Spleen (tissue), 11 donors: ENCODE results near the gene TMEM236. TPM values are rescaled to one million over a fixed set of nuclear protein-coding genes. Genes with fewer than 3 reads are reported as not detected.
A peak's percentile ranks its signal among the peaks of the same experiment; 100 is the strongest.

Experiments
- DNase-seq: peaks from one replicate; pipeline ENCODE4 v3.0.0-alpha.2; 2020
- H3K27ac ChIP-seq, 8 donors: fragments of 200-600 bp; sonication (generic) in 7 of 8; 1 replicate in 4 of 8; 2 replicates in 4 of 8; pipeline versions ENCODE4 v1.5.0 to v1.8.0; 2016 to 2021; ENCODE audit warnings: inconsistent platforms in 4 of 8, mild to moderate bottlenecking in 4 of 8, moderate library complexity in 1 of 8
- H3K27me3 ChIP-seq, 7 donors: fragments of 200-600 bp; sonication (generic) in 6 of 7; replicated peaks in 1 of 7; 1 replicate in 4 of 7; 2 replicates in 3 of 7; pipeline versions ENCODE4 v1.5.0 to v1.8.0; 2016 to 2021; ENCODE audit warnings: inconsistent platforms in 3 of 7, mild to moderate bottlenecking in 1 of 7
- H3K36me3 ChIP-seq, 6 donors: fragments of 200-600 bp; sonication (generic) in 5 of 6; 1 replicate in 4 of 6; 2 replicates in 2 of 6; pipeline versions ENCODE4 v1.5.0 to v1.8.0; 2016 to 2021; ENCODE audit warnings: inconsistent platforms in 2 of 6
- H3K4me1 ChIP-seq, 6 donors: fragments of 200-600 bp; sonication (generic) in 5 of 6; 1 replicate in 3 of 6; 2 replicates in 3 of 6; pipeline versions ENCODE4 v1.5.0 to v1.8.0; 2016 to 2021; ENCODE audit warnings: inconsistent platforms in 3 of 6
- H3K4me3 ChIP-seq, 8 donors: fragments of 200-600 bp; sonication (generic) in 7 of 8; 1 replicate in 4 of 8; 2 replicates in 4 of 8; pipeline versions ENCODE4 v1.5.0 to v1.8.0; 2016 to 2021; ENCODE audit warnings: inconsistent platforms in 4 of 8, mild to moderate bottlenecking in 4 of 8, moderate library complexity in 2 of 8
- H3K9me3 ChIP-seq, 8 donors: fragments of 200-600 bp; sonication (generic) in 7 of 8; 1 replicate in 4 of 8; 2 replicates in 4 of 8; pipeline versions ENCODE4 v1.5.0 to v1.8.0; 2016 to 2021; ENCODE audit warnings: inconsistent platforms in 4 of 8
- CTCF ChIP-seq, 11 experiments: fragments of 200-600 bp in 7 of 11; fragments of 450-650 bp in 4 of 11; sonication (generic) in 4 of 11; IDR thresholded peaks in 8 of 11; conservative IDR thresholded peaks in 3 of 11; 1 replicate in 7 of 11; 2 replicates in 4 of 11; pipeline versions ENCODE4 v1.4.0 to v1.8.0; 2016 to 2021; ENCODE audit warnings: antibody characterized with exemption in 11 of 11, inconsistent platforms in 4 of 11, mild to moderate bottlenecking in 1 of 11
- POLR2A ChIP-seq, 3 donors: fragments of 450-650 bp; IDR thresholded peaks; one replicate each; pipeline ENCODE4 v1.5.1; 2017; ENCODE audit warnings: antibody characterized with exemption in 3 of 3, mild to moderate bottlenecking in 1 of 3
- POLR2AphosphoS5 ChIP-seq, 3 donors: sonication (generic); formaldehyde crosslinking; IDR thresholded peaks; one replicate each; pipeline ENCODE4 v1.5.1; 2017; ENCODE audit warnings: antibody characterized with exemption in 3 of 3
- WGBS, 5 donors: extraction: QIAGEN DNeasy Blood & Tissue Kit in 3 of 5; methylation state at CpG; one replicate each; pipeline versions ENCODE4 v1.1.5 to v1.1.7; 2013 to 2018; 5-methylcytosine and 5-hydroxymethylcytosine counted together
- intact Hi-C: fragments of 100-400 bp; cut with DNase I; formaldehyde crosslinking; loops from one replicate; pipeline ENCODE4 v1.15.0; 2023; ENCODE audit warnings: low total_unique reads
- polyA plus RNA-seq, 3 donors: library from polyadenylated mRNA; stranded (reverse); fragments of 200-250 nt; gene quantifications; one replicate each; pipeline ENCODE4 v1.2.1, GENCODE V29; 2013
- total RNA-seq, 7 donors: library from RNA; depleted of rRNA in 3 of 7; stranded (reverse); fragments of >200 nt in 3 of 7; fragmentation: NEBNext Ultra II Directional in 4 of 7; extraction: Animal tissue kit (Norgen Biotek cat#: 25700) in 4 of 7; gene quantifications; one replicate each; pipeline versions ENCODE4 v1.1.0 to v1.2.1, GENCODE V29; 2016 to 2021
- donor health status: healthy with polysubstance abuse.
- donor health status: DM: no; HTN: no; CAD: no; lungs with moderate emphysema.
- donor health status: DM: no; HTN: no; CAD: no.
- donor health status: Bipolar disorder and iron deficiency.
- donor health status: healthy.
- donor health status: DM: no; HTN: no; CAD: no.
- donor health status: DM: yes; HTN: yes; CAD: no.

Gene TMEM236
- total and polyA plus RNA-seq, 10 donors, result 0.09 to 1.9 (median 0.62) TPM

DNA sequence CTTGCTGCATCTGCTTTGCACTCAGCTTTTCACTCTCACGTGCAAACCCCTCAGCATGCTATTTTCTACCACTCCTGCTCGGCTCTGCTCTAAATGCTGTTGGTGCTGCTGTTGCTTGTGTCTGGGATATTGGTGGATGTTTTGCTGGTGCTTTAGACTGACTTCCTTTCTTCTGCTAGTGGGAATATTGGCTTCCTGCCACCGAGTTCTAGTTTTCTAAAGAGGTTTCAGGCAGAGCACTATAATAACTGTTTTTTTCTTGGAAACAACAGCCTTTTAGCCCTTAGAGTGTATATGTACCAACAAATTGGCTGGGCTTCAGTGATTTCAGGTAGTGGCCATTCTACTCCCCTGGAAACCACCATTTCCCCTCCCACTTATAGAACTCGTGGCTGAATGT is 27.8 kb downstream of the TMEM236 start:
- TF ChIP-seq POLR2A (IDR thresholded peaks at IDR 0.05) (no peak), POLR2AphosphoS5 (IDR thresholded peaks at IDR 0.05) (no peak), CTCF (IDR thresholded peaks at IDR 0.05 in 8 of 11, conservative IDR thresholded peaks at IDR 0.05 in 3 of 11) (no peak)
- intact Hi-C loops, result no loop called here
- no peak overlapping the region for H3K27ac ChIP-seq
- no peak for DNase-seq
- peaks cover 0 to 31% (median 17%) of the 10 kb centered on the region in 6 donors for H3K4me1 ChIP-seq
- no peaks in the 10 kb centered on the region for H3K36me3 ChIP-seq
- no peaks in the 10 kb centered on the region for H3K9me3 ChIP-seq
- H3K4me3 ChIP-seq, result no peak overlapping the region
- H3K27me3 ChIP-seq, result no peaks in the 10 kb centered on the region
- WGBS, 5 donors, result 12 to 22% (median 15%) methylated on average over 4 of the region's 4 CpGs

GRCh38 chr10:17780727-17781126 is 28.7 kb downstream of the TMEM236 start:
- WGBS, 5 donors, result 85 to 94% (median 89%) methylated on average over 4 of the region's 4 CpGs
- H3K36me3 ChIP-seq, result no peaks in the 10 kb centered on the region
- H3K9me3 ChIP-seq, result no peaks in the 10 kb centered on the region
- no peak overlapping the region for H3K27ac ChIP-seq
- no peak for TF ChIP-seq POLR2AphosphoS5 (IDR thresholded peaks at IDR 0.05)
- no peak for TF ChIP-seq POLR2A (IDR thresholded peaks at IDR 0.05)
- TF ChIP-seq CTCF (IDR thresholded peaks at IDR 0.05 in 8 of 11, conservative IDR thresholded peaks at IDR 0.05 in 3 of 11), result no peak
- DNase-seq, result no peak
- intact Hi-C loops, result no loop called here
- no peaks in the 10 kb centered on the region for H3K27me3 ChIP-seq
- no peak overlapping the region for H3K4me3 ChIP-seq
- H3K4me1 ChIP-seq, result peaks cover 0 to 39% (median 22%) of the 10 kb centered on the region in 6 donors

DNA sequence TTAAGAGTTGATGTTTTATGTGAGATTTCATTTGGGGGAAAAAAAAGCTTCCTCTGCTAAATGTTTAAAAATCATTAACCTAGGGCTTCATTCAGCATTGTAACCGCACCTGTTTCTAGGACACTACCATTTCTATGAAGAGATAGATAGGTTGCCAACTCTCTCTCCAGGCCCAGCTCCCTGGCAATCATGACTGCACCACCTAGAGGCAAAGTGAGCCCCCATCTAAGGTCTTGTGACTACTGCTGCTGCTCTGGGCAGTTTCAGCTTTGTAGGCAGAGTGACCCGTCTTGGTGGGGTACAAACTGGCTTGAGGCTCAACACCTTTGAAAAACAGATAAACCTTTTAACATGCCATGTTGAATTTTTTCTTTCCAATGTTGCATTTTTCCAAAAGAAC is 29.9 kb downstream of the TMEM236 start:
- no peaks in the 10 kb centered on the region for H3K9me3 ChIP-seq
- H3K27ac ChIP-seq, result no peak overlapping the region
- peaks cover 0 to 47% (median 24%) of the 10 kb centered on the region in 6 donors for H3K4me1 ChIP-seq
- WGBS, 5 donors, result 86 to 93% (median 91%) methylated on average over 2 of the region's 2 CpGs
- no peaks in the 10 kb centered on the region for H3K27me3 ChIP-seq
- H3K4me3 ChIP-seq, result no peak overlapping the region
- H3K36me3 ChIP-seq, result no peaks in the 10 kb centered on the region
- TF ChIP-seq CTCF (IDR thresholded peaks at IDR 0.05 in 8 of 11, conservative IDR thresholded peaks at IDR 0.05 in 3 of 11) (no peak), POLR2AphosphoS5 (IDR thresholded peaks at IDR 0.05) (no peak), POLR2A (IDR thresholded peaks at IDR 0.05) (no peak)
- no peak for DNase-seq
- intact Hi-C loops, result no loop called here

- H3K27ac ChIP-seq, result peak overlapping the region in 5 of 8 donors; percentile 35 to 67 (median 45)
- intact Hi-C loops, result no loop called here
- no peaks in the 10 kb centered on the region for H3K27me3 ChIP-seq
- no peaks in the 10 kb centered on the region for H3K9me3 ChIP-seq
- no peak overlapping the region for H3K4me3 ChIP-seq
- H3K36me3 ChIP-seq, result no peaks in the 10 kb centered on the region
- WGBS, 5 donors, result 64 to 75% (median 66%) methylated on average over 12 to 16 of the region's 16 CpGs
- H3K4me1 ChIP-seq, result peaks cover 0 to 47% (median 24%) of the 10 kb centered on the region in 6 donors
- DNase-seq, result no peak
- TF ChIP-seq POLR2A (IDR thresholded peaks at IDR 0.05) (no peak), POLR2AphosphoS5 (IDR thresholded peaks at IDR 0.05) (peak in 1 of 3 donors; percentile 47), CTCF (IDR thresholded peaks at IDR 0.05 in 8 of 11, conservative IDR thresholded peaks at IDR 0.05 in 3 of 11) (no peak)
Measured at GRCh38 chr10:17782921-17783665, 31.1 kb downstream of the TMEM236 start.
